ENCODE results near the gene PRSS56.
"Not testable (repeated sequence)": the region's sequence is repeated elsewhere in the genome, so short reads cannot be mapped to it uniquely, and the experiment has no call there.

The PRSS56 gene

DNA sequence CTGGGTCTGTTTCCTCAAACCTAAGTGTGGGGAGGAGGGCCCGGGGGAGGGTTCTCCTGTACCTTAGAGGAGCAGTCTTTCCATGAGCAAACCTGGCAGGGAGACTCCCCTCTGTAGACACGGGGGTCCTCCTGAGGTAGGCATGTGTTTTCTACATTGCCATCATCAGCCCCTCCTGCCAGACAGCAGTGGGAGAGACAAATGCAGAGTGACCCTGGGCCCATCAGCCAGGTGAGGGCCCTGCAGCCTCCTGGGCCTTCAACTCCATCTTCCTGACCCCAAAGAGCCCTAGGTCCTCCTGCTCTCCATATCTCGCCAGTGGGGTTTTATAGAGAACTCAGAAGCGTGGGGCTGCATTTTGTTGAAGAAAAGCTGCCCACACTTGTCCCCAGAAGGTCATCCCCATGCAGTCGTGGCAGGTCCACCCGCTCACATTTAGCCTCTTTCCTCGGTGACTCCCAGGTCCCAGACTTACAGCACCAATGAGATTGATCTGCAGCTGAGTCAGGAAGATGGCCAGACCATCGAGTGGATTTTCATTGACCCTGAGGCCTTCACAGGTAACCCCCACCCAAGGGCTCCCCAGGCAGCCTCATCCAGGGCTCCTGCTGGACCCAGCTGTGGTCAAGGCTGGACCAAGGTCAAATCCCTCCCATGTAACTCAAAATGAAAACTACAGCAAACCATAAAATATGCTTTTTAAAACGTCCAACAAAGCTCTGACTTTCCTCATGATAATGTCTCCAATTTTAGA, 21.9 kb downstream of the PRSS56 start:
- no peak for DNase-seq (ENCODE audit: low read depth)

DNA sequence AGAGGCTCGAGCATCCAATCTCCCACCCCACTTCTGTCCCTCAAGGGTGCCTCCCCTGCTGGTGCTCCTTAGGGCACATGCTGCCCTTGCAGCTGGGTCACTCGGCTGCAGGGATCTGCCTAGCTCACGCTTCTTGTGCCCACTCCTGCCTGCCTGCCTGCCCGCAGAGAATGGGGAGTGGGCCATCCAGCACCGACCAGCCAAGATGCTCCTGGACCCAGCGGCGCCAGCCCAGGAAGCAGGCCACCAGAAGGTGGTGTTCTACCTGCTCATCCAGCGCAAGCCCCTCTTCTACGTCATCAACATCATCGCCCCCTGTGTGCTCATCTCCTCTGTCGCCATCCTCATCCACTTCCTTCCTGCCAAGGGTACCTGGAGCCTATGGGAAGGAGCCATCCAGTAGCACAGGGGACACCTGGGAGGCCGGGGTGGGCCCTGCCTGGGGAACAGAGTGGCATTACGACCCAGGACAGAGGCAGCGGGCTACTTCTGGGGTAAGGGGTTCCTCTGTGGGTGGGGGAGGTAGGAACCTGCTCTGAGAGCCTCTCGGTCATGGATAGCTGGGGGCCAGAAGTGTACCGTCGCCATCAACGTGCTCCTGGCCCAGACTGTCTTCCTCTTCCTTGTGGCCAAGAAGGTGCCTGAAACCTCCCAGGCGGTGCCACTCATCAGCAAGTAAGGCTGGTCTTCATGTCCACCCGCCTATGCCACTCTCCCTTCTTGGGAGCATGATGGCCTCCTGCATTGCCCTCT, 22.7 kb downstream of the PRSS56 start:
- no peak for DNase-seq (ENCODE audit: low read depth)

DNA sequence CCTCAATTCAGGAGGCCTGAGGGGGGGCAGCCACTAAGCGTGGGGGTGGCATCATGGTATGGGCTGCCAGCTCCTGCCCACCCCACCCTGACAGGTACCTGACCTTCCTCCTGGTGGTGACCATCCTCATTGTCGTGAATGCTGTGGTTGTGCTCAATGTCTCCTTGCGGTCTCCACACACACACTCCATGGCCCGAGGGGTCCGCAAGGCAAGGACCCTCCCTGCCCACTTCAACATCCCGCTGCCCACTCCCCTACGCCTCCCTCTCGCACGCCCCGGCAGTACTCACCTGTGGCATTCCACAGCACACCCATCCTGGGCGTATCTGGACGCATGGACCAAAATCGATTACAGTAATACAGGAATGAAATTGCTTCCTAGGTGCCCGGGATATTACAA, 23.3 kb downstream of the PRSS56 start:
- DNase-seq (ENCODE audit: low read depth), result no peak

DNA sequence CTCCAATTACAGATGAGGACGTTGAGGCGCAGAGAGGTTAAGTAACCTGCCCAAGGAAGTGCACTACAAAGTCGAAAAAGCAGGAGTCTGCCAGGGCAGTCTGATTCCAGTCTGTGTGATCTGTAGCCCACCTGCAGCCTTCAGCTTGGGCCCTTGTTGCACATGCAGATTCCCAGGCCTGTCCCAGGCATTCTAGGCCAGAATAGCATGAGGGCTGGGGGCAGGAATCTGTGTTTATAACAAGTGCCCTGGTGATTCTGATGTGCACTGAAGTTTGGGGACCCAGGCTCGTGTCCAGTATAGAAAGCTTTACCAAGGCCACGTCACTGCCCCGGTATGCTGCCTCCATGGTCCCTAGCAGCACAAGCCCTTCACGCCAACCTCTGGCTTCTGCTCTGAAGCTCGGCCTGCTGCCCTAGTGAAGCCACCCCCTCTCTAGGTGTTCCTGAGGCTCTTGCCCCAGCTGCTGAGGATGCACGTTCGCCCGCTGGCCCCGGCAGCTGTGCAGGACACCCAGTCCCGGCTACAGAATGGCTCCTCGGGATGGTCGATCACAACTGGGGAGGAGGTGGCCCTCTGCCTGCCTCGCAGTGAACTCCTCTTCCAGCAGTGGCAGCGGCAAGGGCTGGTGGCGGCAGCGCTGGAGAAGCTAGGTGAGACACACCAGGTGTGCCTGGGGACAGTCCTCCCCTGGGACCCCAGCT, 23.9 kb downstream of the PRSS56 start:
- DNase-seq (ENCODE audit: low read depth), result no peak

DNA sequence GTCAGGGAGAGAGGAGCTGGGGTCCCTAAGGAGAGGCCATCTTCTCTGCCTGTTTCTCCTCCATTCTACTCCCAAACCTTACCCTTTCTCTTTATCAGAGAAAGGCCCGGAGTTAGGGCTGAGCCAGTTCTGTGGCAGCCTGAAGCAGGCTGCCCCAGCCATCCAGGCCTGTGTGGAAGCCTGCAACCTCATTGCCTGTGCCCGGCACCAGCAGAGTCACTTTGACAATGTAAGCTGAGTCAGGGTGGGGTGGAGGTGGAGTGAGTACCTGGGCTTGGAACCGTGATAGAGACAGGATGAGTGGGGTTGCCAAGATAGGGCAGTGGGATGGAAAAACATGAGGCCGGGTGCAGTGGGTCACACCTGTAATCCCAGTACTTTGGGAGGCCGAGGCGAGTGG, 24.5 kb downstream of the PRSS56 start:
- DNase-seq (ENCODE audit: low read depth), result no peak

DNA sequence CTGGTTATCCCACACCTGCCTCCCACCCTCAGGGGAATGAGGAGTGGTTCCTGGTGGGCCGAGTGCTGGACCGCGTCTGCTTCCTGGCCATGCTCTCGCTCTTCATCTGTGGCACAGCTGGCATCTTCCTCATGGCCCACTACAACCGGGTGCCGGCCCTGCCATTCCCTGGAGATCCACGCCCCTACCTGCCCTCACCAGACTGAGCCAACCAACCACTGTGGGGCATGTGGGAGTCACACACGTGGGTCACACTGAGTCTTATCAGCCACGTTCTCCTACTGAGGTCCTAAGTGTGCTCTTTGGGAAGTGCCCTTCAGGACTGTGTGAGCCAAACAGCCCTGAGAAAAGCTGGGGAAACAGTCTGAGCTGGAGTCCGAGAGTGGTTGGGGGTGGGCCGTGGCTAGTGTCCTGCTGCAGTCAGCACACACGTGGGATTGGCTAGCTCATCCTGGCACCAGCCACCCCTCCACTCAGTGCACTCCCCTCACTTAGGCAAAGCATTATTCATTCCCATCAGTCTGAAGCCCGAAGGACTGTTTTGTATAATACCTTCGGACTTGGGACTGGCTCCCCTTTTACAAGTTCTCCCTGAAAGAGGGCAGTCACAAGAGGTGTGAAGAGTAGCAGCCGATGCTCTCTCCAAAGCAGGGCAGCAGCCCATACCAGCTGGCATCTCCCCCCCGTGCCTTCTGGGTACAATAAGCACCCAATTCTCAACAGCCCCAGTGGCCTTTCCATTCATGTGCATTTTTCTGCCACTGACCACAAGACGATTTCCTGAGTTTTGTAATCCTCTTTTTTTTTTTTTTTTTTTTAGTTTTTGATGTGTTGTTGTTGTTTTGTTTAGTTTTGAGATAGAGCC, 25.6 kb downstream of the PRSS56 start:
- DNase-seq (ENCODE audit: low read depth), result no peak

DNA sequence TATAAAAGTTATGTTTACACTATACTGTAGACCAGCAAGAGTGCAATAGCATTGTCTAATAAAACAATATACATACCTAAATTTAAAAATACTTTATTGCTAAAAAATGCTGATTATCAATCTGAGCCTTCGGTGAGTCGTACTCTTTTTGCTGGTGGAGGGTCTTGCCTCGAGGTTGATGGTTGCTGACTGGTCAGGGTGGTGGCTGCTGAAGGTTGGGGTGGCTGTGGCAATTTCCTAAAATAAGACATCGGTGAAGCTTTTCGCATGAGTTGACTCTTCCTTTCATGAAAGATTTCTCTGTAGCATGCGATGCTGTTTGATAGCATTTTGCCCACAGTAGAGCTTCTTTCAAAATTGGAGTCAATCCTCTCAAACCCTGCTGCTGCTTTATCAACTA, 27.8 kb downstream of the PRSS56 start:
- DNase-seq (ENCODE audit: low read depth), result no peak

DNA sequence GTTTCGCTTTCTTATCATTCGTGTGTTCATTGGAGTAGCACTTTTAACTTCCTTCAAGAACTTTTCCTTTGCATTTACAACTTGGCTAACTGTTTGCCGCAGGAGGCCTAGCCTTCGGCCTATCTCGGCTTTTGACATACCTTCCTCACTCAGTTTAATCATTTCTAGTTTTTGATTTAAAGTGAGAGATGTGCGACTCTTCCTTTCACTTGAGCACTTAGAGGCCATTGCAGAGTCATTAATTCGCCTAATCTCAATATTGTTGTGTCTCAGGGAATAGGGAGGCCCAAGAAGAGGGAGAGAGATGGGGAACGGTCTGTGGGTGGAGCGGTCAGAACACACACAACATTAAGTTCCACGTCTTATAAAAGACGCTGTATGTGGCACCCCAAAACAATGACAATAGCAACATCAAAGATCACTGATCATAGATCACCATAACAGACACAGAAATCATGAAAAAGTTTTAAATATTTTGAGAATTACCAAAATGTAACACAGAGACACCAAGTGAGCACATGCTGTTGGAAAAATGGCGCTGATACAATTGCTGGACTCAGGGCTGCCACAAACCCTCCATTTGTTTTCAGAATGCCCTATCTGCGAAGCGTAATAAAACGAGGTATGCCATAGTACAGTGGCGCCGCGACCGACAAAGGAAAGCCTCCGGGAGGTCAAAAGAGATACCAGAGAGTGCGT, 29.6 kb downstream of the PRSS56 start:
- no peak for DNase-seq (ENCODE audit: low read depth)

DNA sequence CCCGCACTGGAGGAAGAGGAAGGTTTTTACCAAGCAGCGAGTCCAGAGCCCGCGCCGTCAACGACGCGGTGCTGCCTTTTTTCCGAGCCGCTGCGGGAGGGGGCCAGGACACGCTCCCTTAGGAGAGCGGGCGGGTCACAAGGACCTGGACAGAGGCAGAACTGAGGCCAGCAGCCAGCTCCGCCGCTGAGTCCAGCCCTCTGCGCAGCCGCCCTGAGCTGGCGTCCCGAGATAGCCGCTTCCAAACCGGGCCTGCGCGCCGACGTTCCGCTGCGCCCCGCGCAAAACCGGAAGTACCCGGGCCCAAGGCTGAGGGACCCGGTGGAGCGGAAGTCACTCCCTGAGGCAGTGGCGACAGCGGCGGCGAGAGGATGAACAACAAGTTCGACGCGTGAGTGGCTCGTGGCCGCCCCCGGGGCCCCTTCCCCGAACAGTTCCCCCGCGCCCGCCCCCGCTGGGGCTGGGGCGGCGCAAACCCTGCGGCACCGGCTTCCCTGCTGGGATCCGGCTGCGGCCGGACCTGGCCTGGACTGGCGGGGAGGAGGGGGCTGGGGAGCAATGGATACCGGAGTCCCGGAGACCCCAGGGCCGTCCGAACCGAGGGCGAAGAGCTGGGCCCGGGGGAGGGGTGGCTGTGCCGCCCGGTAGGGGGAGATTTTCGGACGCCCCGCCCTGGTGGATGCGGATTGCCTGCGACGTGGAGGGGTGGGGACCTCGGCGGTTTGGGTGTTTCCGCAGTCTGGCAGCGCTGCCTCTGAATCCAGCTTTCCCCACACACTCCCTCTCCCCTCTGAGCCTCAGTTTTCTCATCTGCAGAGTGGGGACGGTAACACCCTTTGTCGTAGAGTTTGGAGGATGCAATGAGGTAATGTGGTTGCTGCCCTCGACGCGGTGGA, 30.4 kb downstream of the PRSS56 start, which contains the start of the genes EIF4E2 and TIGD1:
EIF4E2 (plus strand) TSS at position 336 of the 896 bp plus-strand sequence; CDS start at position 372, 36 bp downstream.
TIGD1 (minus strand) TSS at position 204 of the 896 bp plus-strand sequence. CDS start 675 bp downstream, outside the sequence.
- DNase-seq (ENCODE audit: low read depth), result peak; percentile 89

DNA sequence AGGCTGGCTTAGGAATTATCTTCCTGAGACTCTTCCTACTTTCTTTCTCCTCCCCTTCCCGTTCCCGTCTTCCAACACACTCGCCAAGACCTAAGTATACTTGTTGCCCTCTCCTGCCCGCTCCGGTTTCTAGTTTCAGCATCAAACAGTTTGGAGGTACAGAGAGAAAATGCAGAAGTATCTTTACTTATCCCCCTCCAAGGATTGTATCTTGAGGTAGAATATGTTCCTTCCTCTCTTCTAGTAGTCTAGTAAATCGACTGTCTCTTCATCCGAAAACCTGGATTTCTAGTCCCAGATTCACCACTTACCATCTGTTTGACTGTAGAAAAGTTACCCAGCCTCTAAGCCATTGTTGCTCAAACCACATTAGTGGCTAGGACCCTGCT, 31.1 kb downstream of the PRSS56 start:
- DNase-seq (ENCODE audit: low read depth), result no peak

DNA sequence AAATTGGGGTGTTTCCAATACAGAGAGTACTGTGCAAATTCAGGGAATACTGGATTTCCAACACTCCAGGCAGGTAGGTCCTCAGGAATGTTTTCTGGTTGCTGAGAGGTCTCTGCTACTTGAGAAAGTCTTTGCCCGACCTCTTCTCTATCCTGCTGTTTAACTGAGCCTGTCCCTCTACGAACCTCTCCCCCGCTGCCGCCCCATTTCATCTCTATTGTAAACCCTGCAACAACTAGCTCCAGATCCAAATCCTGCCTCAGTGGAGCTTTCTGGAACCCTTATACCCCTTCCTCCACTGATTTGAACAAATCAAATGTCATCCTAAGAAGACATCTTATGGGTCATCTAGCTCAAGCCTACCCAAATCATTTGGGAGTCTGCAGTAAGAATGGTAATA, 31.6 kb downstream of the PRSS56 start:
- DNase-seq (ENCODE audit: low read depth), result no peak

DNA sequence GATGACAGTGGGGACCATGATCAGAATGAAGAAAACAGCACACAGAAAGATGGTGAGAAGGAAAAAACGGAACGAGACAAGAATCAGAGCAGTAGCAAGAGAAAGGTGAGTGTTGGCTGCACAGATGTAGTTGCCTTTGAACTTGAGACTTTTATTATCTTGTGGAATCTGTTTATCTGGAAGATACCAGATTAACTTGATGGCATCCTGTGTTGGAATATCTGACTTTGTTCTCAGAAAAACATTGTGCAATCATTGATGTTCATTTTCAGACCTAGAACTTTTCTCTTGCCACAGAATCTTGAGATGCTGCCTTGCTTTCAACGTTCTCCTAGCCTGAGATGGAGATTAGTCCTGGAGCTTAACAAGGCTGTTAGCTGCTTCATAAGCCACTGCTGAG, 36.2 kb downstream of the PRSS56 start:
- no peak for DNase-seq (ENCODE audit: low read depth)

DNA sequence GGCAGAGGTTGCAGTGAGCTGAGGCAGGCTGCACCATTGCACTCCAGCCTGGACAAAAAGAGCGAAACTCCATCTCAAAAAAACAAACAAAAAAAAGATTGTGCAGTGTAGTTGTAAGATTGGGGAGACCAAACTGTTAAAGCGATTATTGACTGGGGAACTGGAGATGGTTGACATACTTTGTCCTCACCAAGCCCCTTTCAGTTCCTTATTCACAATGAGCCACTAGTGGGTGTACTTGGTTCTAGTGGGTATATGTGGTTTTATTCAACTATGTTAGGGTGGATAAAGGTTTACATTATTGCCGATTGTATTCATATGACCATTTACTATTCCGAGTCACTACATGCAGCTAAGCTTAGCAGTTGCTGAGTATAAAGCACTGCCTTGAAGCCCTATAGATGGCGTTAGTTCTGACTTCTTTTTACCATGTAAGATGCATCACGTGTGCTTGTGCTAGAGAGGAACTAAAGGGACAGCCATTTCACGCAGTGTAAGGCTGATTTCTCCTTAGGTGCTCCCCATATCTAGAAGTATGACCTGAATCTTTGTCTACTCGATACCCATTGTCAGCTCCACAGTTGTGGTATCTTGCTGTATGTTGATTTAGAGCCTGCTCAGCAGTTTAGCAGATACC, 42.4 kb downstream of the PRSS56 start:
- no peak for DNase-seq (ENCODE audit: low read depth)

DNA sequence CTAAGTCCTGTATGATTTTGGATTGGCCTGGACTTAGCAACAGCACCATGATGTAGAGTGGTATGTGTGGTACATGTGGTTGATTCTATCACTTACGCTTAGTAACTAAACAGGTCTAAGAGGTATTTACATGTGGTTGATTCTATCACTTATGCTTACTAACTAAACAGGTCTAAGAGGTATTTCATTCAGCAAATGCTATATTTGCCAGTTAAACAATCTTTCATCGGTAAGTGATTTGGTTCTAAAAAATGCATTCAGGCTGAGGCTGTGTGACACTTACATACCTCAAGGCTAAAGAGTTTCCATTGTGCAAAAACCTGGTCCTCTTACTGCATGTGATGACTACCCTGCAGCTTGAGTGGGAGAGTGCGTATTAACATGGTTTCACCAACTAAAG, 43.4 kb downstream of the PRSS56 start:
- DNase-seq (ENCODE audit: low read depth), result no peak

DNA sequence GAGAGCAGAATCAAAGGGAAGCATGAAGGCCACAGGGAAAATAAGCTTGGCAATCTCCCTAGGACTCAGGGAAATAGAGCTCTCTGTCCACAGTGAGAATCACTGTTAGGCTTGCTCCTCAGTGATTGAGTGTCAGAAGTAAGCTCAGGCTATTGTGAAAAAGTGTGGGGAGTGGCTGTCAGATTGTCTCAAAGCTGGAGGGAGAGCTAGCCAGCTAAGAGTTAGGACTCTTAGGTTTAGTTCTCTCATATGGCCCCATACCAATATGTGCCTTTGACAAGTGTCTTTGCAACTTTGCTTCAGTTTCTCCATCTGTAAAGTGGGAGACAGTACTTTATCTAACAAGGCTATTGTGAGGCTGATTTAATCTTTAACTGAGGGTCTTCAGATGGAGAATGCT, 47.5 kb downstream of the PRSS56 start:
- no peak for DNase-seq (ENCODE audit: low read depth)

DNA sequence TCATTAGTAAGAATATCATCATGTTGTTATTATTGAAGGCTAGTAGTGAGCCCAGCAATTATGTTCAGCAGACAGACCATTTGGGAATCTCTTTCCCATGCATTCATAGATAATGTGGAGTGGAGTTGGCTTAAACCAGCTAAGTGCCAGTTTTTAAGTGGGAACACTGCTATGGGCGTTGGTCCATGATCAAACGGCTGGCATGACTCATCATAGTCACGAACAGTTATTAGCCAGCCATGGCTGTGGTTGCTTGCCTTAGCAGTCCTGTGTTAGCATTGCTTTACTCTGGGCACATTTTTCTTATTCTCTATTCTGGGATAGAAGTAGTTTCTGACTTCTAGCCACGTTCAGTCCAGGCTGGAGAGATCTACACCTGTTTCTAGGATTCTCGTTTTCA, 48.0 kb downstream of the PRSS56 start:
- no peak for DNase-seq (ENCODE audit: low read depth)

DNA sequence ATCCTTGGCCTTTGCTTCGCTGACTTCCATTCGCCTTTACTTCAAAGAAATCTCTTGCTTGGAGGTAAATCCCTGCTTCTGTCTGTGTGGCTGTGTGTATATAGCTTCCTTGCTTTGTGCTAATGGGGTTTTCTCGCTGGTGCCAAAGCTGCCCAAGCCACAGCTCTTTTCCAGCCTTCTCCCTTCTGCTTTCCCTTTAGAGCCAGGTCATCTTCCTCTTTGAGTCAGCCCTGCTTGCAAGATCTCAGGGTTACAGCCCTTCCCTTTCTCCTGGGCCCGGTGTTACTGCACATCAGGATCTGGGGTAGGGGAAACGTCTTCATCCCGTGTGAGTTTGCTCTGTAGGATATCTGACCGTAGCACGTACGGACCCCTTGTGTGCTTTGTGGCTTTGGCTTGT, 49.4 kb downstream of the PRSS56 start:
- no peak for DNase-seq (ENCODE audit: low read depth)

DNA sequence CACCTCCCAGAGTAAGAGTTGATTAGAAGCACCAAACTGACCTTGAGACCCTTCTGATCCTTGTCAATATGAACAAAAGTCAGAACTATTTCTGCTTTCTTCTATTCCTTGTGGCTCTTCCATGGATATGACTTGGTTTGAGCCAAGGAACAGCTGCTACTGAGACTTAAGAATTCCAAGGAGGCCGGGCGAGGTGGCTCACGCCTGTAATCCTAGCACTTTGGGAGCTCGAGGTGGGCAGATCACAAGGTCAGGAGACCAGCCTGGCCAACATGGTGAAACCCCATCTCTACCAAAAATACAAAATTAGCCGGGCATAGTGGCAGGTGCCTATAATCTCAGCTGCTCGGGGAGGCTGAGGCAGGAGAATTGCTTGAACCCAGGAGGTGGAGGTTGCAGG, 50.3 kb downstream of the PRSS56 start:
- DNase-seq (ENCODE audit: low read depth), result not testable (repeated sequence)

DNA sequence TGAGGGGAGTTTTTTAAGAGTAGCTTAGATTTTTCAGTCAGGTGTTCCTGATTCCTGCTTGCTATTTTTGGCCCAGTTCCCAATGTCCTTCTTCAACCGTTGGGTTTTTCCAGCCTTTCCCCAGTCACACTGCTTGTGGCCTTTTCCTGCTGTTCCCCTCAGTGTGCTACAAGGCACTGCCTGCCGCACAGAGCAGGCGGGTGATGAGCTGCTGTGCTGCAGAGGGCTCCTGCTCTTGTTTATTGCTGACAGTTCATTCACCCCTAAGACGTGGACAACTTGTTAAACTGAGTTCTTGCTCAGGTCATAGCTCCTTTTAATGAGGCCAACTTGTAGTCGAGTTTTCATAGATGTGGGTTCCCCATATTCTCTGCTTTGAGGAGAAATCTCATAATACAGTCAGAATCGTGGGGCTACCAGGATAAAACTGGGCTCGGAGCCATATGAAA, 50.9 kb downstream of the PRSS56 start:
- no peak for DNase-seq (ENCODE audit: low read depth)

DNA sequence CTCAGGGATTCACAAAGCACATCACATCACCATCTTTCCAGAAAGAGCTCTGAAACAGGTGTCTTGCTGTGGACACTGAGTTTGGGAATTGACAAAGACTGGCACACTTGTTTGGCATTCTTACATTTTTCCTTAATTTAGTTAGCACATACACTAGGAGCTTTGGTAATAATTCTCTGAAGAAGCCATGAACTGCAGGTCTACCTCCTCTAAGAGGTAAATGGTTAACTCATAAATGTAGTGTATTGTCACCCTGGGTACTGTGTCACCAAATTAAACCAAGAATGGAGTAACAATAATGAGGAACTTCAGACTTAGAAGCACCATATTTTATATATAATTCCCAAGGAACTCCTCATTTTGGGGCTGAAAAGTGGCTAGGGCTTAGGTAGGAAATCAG, 52.9 kb downstream of the PRSS56 start:
- no peak for DNase-seq (ENCODE audit: low read depth)

All from stimulated activated CD8-positive, alpha-beta memory T cell treated with anti-CD3 and anti-CD28 coated beads, Interleukin-4, amount 100 ng/mL, for 24 hours (primary cell).